ENCODE data around the gene C2CD2.

DNA sequence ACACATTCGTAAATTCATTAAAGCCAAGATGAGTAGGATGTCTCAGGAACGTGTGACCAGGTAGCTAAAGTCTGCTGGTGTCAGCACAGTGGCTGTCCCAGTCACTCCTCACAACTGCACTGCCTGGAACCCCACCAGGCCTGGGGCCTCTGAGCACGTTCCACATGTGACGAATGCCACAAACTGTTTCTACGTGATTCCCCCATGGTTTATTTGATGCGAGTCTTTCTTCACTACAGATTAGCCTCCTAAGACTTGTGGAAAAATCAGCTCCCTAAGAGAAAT, 107.8 kb downstream of the C2CD2 start:
- TF ChIP-seq CTCF (conservative IDR thresholded peaks at IDR 0.05; ENCODE audit: low read length) (no peak), EZH2phosphoT487 (IDR thresholded peaks at IDR 0.05; ENCODE audit: borderline replicate concordance, low read depth, low read length) (no peak)
